ENCODE data around the gene SOX6.

DNA sequence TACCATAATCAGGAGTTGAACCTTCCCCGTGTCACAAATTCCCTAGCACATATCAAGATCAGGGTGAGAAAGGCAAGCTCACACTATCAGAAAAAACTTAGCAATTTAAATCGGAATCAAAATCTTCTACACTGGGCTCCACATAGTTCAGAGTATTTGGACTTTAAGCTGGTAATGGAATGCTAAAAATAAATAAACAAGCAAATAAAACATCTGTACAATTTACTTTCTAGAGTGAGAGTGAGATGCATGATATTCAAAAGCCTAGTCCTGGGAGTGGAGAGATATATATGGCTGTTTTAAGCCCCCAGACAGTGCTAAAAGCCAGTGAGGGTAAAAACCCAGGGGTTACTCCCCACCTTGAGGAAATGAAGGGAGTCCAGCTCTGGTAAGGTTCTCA is 380.6 kb downstream of the SOX6 start:
- no peak for TF ChIP-seq POLR2A (IDR thresholded peaks at IDR 0.05)
- no peak for TF ChIP-seq CTCF (IDR thresholded peaks at IDR 0.05)

Data from prostate gland (tissue), 2 donors.